Measurements from ENCODE around the gene ANKLE1. TPM values are rescaled to one million over a fixed set of nuclear protein-coding genes. Genes with fewer than 3 reads are reported as not detected.
A peak's percentile ranks its signal among the peaks of the same experiment; 100 is the strongest.

Gene ANKLE1
- polyA plus RNA-seq, 2 of the 4 experiments (the other 2 are of a cell fraction): 0.56 to 0.74 TPM

GRCh38 chr19:17309198-17309964 is 27.7 kb downstream of the ANKLE1 start, which contains the start of gene DDA1 (continued):
- TF ChIP-seq PBX3 (IDR thresholded peaks at IDR 0.05) (peak; percentile 85), SMC3 (IDR thresholded peaks at IDR 0.05) (no peak), GATA3 (IDR thresholded peaks at IDR 0.05; ENCODE audit: borderline replicate concordance) (no peak), E2F6 (IDR thresholded peaks at IDR 0.05; ENCODE audit: borderline replicate concordance, low read depth) (no peak), TP53 (CRISPR knock-in tag; IDR thresholded peaks at IDR 0.05) (no peak), NR3C1 (IDR thresholded peaks at IDR 0.05) (no peak)

- ChIA-PET CTCF (interaction anchor here (2.9 to 8.7 kb wide), 2 partner anchors 17 to 23 kb away, joined by 9 to 98 read pairs; no protein-coding TSS in a partner anchor), POLR2A (no interaction called here)
- Histone ChIP-seq H3K27ac (peak overlapping the region; percentile 85 to 94), H3K4me1 (peaks cover 33% of the 10 kb centered on the region), H3K4me3 (peak overlapping the region; percentile 65), H3K4me2 (peak overlapping the region; percentile 97), H3K9me3 (no peaks in the 10 kb centered on the region)
- TF ChIP-seq JUN (IDR thresholded peaks at IDR 0.05): 0 out of 5 replicates have a peak, but pooled peaks of 1 of the 2 experiments have one; percentile 3
- no peak for TF ChIP-seq ZC3H11A (IDR thresholded peaks at IDR 0.05)
- no peak for TF ChIP-seq HMGXB4 (CRISPR knock-in tag; IDR thresholded peaks at IDR 0.05; ENCODE audit: borderline replicate concordance)
- no peak for TF ChIP-seq MAFK (IDR thresholded peaks at IDR 0.05; ENCODE audit: partially characterized antibody)
- FAIRE-seq: no peak
- WGBS (ENCODE audit: missing lambda C conversion rate): 3% methylated on average over 14 of the region's 23 CpGs
- ATAC-seq: no peak
- no peak for DNase-seq (ENCODE audit: low read depth in 1 of 2, low spot score in 1 of 2)
Measured at GRCh38 chr19:17309965-17310461, 28.3 kb downstream of the ANKLE1 start.

- 21% methylated on average over 8 of the region's 11 CpGs for WGBS (ENCODE audit: missing lambda C conversion rate)
- peak; percentile 62 to 70 for ATAC-seq
- no peak for TF ChIP-seq RNF2 (IDR thresholded peaks at IDR 0.05; ENCODE audit: borderline replicate concordance, low read depth)
- no peak for TF ChIP-seq MAZ (IDR thresholded peaks at IDR 0.05; ENCODE audit: borderline replicate concordance, low read depth, low read length)
- no peak for TF ChIP-seq HOXA7 (CRISPR knock-in tag; IDR thresholded peaks at IDR 0.05)
- no peak for TF ChIP-seq REST (IDR thresholded peaks at IDR 0.05)
- no peak for TF ChIP-seq FOSL2 (IDR thresholded peaks at IDR 0.05)
- TF ChIP-seq FOSL2 (CRISPR knock-in tag; IDR thresholded peaks at IDR 0.05): peak; percentile 78
- no peak for TF ChIP-seq ZFP36 (IDR thresholded peaks at IDR 0.05; ENCODE audit: borderline replicate concordance, partially characterized antibody)
- 0 out of 2 replicates have a peak, but pooled peaks have one; percentile 26 for TF ChIP-seq KDM1A (IDR thresholded peaks at IDR 0.05; ENCODE audit: low read depth)
- no peak for TF ChIP-seq CBX8 (IDR thresholded peaks at IDR 0.05)
- no peak for TF ChIP-seq ZSCAN20 (CRISPR knock-in tag; IDR thresholded peaks at IDR 0.05)
- TF ChIP-seq GATA3 (IDR thresholded peaks at IDR 0.05; ENCODE audit: borderline replicate concordance): no peak
- TF ChIP-seq EHMT2 (IDR thresholded peaks at IDR 0.05; ENCODE audit: low read depth): no peak
- TF ChIP-seq NPAS2 (CRISPR knock-in tag; IDR thresholded peaks at IDR 0.05; ENCODE audit: borderline replicate concordance): no peak
- TF ChIP-seq JUN (IDR thresholded peaks at IDR 0.05): peak in 1 of 2 experiments; percentile 30; a peak in 1 of 5 replicates
- peak; percentile 55; the same call in 1 of the 2 replicates for TF ChIP-seq MAX (IDR thresholded peaks at IDR 0.05)
Measured at GRCh38 chr19:17311455-17312188, 29.9 kb downstream of the ANKLE1 start.

More at GRCh38 chr19:17311455-17312188, 29.9 kb downstream of the ANKLE1 start:
- POLR2A ChIA-PET: interaction anchor here (0.9 to 1.4 kb wide), 3 partner anchors 22 to 652 kb away, joined by 3 to 4 read pairs (median 4); partner anchors contain the start of gene BABAM1
- Histone ChIP-seq H3K4me2 (peak overlapping the region; percentile 97), H3K4me3 (peak overlapping the region; percentile 32), H3K27ac (peak overlapping the region; percentile 84 to 94), H3K4me1 (peaks cover 33% of the 10 kb centered on the region), H3K9me3 (no peaks in the 10 kb centered on the region)
- FAIRE-seq: peak; percentile 82
- DNase-seq (ENCODE audit: low read depth in 1 of 2, low spot score in 1 of 2): peak; percentile 73 to 85
- CTCF ChIA-PET: interaction anchor here (0.9 kb wide), 1 partner anchor 9 kb away, joined by 3 read pairs; no protein-coding TSS in a partner anchor

All from A549 (cell line).